Mucosa of gallbladder (tissue), 1 donor: Measurements from ENCODE around the gene ZWILCH. TPM values are rescaled to one million over a fixed set of nuclear protein-coding genes. Genes with fewer than 3 reads are reported as not detected.
"Not testable (repeated sequence)": the region's sequence is repeated elsewhere in the genome, so short reads cannot be mapped to it uniquely, and the experiment has no call there.

Experiments used
- DNase-seq: peaks from one replicate; pipeline ENCODE4 v3.0.0-alpha.2; 2020; ENCODE audit warnings: low spot score
- total RNA-seq: library from RNA; stranded (reverse); gene quantifications from one replicate; pipeline ENCODE4 v1.2.1, GENCODE V29; 2021
- donor health status: DM: no; HTN: no; CAD: no.

The ZWILCH gene
- total RNA-seq, 1 donor from 2014 or later, result 5.3 TPM

DNA sequence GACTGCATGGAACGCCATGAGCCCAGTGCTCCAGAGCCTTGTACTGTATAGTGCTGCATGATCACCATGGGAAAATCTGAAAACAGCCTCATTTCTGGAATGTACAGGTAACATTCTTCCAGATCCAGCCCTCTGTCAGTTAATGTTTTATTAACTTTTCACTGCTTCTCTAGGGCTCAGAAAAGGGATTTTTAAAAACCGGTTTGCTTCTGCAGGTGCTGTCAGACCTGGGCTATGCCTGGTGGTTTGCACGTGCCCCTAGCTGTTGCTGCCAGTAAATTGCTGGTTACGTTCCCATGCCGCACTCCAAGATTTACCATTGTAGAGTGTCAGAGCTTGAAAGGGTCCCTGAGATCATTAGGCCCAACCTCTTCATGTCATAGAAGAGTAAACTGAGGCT lies 16.6 kb upstream of the ZWILCH start:
- no peak for DNase-seq

DNA sequence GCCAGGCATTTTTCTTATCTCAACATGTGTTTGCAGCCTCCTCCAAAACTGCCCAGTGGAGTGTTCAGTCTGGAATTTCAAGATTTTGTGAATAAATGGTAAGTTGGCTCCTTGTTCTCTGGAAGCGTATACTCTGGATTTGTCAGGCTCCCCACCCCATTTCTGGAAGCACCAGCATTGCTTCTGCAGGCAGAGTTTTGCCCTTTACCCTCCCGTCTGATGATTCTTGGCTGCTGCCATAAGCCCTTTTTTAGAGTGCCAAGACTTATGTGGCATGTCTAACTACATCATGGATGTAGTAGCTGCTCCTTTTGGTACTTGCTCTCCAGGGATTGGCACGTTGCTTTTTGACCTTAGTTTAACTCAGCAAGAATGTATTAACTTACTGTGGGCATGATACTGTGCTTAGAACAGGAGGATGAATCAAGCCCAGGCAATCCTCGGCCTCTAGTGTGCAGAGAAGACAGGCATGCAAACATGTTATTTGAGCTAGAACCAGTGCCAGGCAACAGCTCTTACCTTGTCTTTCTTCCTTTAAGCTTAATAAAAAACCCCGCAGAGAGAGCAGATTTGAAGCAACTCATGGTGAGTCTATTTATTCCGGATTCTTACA lies 15.8 kb upstream of the ZWILCH start:
- DNase-seq, result no peak

DNA sequence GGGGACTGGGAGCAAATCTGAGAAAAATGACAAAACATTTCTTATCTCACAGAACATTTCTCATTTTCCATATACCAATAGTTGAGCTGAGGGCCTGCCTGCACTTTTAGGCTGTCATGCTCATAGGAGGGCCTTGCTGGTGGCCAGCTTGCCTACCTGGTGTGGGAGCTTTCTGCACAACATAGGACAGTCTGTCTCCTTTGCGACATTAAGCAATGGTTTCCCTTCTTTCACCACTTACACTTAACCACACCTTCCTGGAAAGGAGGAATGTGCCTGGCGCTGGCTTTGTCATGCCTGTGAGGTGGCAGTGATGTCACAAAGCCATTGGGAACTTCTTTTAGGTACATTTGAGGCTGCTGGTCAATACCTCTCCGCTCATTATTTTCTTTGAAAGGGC lies 13.3 kb upstream of the ZWILCH start:
- DNase-seq, result no peak

DNA sequence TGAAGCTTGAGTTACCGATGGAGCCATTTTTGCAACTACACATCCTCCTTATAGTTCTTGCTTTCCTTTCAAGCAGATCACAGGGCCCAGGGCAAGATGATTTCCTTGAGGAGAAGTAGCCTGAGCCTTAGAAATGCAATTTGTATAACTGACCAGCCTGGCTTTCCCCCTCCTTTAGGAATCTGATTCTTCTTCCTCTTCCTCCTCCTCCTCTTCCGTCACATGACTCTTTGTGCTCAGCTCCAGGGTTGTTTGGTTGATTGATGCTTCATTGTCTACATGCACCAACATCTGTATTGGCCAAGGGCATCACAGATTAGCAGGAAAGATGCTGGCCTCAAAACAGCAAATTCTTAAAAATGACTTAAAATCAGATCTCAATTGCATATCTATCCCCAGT lies 10.9 kb upstream of the ZWILCH start:
- DNase-seq, result no peak

DNA sequence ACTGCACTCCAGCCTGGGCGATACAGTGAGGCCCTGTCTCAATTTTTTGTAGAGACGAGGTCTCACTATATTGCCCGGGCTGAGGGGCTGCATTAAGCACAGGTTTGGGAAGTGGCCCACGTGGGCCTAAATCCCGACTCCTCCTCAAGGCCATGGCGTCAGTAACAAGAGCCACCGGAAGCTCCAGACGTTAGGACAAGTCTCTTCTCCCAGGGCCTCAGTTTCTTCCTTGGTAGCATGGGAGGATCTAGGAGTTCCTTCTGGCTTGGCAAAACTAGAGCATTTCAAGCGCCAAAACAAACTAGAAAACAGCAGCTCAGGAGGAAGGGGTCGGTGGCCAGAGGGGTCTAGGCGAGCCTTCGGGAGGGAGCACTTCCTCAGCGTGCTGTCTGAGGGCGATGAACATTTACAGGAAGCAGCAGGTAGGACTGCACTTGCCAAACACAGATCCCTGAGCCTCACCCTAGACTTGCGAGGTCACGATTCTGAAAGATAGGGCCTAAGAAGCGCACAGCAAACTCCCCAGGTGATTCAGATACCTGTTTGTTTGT lies 8.1 kb upstream of the ZWILCH start:
- DNase-seq, result no peak

DNA sequence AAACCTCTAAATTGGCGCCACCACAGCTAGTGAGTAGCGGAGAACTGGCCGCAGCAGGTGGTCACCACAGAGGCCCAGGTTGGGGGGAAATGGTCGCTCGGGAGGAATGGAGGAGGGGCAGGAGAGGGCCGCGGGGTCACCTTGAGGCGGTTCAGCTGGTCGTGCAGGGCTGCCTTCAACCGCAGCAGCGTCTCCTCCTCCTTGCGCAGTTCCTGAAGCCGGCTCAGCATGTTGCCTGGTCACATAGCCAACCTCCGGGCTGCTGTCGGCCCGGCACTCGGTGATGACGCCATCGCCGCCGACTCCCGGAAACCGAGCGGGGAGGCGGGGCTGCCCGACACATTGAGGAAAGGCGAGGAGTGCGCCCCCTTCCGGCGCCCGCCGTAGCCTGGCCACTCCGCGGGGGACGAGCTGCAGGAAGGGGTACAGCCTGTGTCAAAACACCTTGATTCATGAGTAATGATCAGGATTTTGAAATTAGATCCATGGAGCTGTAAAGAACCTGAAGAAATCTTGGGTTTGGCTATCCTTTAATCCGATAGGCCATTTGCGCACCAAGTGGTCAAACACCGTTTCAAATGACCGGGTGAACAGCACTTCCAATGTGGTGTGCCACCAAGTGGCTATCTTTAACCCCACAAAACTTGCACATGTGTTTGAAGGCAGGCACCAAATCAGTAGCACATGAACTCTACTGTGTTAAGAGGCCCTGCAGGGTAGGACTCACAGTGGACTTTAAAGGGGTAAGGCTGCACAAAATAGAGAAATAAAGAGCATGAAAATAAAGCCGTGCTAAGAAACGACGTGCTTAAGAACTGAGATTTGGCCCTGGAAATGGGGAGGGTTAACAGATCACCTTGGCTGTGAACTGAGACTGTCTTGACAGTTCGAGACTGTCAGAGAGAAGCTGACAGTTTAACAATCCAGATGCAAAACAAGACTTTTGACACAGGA lies 7.3 kb upstream of the ZWILCH start, which contains the start of gene SNAPC5:
Gene SNAPC5 (minus strand): TSS at position 261 of the 954 bp plus-strand sequence. CDS start 31 bp downstream, at position 230.
- DNase-seq, result peak; percentile 96

DNA sequence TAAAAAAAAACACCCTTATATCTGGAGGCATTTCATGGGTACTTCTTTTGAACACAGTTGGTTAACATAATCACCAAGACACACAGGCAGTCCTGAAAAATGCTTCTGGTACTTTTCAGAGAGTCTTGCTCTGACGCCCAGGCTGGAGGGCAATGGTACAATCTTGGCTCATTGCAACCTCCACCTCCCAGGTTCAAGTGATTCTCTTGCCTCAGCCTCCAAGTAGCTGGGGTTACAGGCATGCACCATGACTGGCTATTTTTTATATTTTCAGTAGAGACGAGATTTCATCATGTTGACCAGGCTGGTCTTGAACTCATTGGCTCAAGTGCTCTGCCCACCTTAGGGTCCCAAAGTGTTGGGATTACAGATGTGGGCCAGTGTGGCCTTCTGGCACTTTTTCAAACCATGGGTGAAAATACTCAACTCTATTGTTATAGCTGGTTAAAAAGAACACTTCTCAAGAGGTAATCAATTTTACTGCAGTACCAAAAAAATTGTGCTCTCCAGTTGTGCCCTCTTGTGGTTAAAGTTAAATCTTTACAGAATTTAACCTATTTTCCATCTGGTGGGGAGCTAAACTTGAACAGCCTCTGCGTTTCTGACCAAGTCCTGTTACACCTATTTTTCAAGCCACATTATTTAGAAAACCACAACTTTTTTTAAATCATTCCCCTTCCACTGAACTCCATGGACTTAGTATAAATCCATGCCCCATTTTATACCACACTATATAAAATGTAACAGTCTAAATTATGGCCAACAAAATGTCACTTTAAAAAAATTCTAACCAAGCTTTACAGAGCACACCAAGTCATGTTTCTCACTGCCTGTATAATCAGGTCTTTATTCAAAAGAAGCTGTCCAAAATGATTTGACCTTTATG lies 6.4 kb upstream of the ZWILCH start:
- no peak for DNase-seq

DNA sequence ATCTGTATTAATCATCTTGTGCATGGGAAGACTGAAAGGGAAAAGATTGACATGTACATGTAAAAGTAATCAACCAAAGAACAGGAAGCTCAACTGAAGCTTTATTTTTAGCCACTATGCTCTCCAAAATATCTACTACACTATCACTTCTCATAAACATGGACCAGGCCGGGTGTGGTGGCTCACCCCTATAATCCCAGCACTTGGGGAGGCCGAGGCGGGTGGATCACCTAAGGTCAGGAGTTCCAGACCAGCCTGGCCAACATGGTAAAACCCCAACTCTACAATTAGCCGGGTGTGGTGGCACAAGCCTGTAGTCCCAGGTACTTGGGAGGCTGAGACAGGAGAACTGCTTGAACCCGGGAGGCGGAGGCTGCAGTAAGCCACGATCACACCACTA lies 4.8 kb upstream of the ZWILCH start:
- DNase-seq, result not testable (repeated sequence)

DNA sequence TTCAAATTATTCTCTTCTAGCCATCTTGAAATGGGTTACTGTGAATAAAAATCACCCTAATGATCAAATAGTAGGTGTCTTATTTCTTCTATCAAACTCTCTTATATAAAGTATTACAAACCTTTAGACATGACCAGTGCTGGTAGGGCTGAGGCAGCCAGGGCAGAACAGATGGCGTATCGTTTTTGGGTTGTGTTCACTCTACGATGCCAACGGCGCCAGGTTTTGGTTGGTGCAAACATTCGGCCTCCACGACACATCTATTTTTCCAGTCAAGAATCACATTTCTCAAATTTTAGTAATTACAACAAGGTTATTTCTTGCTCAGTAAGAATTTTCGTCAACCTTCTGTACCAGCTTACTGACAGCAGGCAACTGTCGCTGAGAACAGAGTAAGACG lies 2.6 kb upstream of the ZWILCH start:
- no peak for DNase-seq

DNA sequence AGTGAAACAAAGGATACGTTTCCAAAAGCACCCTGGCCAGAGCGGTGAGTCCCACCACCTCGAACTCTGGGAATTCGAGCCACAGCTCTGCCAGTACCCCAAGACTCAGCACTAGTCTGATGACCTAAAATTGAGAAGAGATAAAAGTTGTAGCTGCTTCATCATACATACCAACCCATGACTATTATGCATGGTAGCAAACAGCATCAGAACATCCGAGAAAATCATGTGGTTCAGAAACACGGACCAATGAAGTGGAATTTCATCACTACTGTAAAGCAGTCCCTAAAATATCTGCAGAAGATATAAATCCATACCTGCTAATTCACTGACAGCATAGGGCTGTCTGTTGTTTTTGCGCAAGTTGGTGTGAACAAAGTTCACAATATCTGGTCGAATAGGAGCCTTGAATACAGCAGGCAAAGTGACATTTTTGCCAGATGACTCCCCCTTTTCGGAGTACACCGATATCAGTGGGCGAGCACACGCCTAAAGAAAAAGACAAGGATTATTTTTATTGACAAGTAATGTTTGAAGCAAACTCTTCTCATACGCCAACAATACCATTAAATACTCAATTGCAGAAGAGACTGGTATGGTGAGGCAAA lies 2.0 kb upstream of the ZWILCH start:
- DNase-seq, result not testable (repeated sequence)

DNA sequence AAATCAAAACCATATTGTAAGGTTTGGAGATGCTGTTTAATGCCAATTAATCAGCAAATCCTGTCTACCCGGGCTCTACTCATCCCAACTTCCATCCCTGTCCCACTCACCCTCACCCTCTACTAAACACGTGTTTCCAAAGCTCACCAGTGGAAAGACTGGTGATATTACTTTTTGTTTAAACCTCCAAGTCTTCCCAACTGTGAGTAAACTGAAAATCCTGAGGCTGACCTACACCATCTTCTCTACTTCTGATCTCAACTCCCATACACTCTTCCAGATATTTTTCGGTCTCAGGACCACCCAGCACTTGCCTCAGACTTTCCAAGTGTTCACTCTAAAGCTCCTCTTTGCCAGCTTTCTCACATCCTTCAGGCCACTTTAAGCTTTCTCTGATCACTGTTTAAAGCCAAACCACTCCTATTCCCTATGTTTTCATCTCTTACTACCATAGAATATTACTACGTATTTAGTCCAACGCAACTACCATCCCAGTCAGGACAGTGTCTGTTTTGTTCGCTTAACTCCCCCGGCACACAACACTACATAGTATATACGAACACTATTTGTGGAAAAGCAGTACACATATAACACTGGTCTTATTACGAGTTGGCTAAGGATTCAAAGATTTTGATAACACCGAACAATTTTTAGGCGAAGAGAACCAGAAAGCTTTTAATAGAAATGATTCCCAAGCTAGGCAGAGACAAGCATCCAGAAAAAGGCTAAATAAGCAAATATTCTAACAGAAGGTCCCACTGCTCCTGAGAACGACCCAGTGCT lies 1.2 kb upstream of the ZWILCH start:
- no peak for DNase-seq

DNA sequence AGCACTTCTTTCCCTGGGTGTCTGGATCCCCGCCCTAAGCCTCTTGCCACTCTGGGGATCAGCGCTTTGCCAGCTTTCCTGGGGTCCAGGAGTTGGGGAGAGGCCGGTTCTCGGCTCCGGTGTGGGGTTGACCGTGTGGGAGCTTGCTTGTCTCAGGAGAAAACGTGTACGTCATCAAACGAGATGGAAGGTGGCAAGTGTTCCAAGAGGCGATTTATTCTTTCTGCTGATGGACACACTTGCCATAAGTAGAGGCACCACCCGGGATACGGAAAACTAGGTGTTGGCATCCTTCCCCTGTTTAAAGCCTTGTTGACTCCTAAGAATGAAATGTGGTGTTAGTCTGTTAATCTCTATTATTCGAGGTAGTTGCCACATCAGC lies 295 bp downstream of the ZWILCH start:
- DNase-seq, result no peak

DNA sequence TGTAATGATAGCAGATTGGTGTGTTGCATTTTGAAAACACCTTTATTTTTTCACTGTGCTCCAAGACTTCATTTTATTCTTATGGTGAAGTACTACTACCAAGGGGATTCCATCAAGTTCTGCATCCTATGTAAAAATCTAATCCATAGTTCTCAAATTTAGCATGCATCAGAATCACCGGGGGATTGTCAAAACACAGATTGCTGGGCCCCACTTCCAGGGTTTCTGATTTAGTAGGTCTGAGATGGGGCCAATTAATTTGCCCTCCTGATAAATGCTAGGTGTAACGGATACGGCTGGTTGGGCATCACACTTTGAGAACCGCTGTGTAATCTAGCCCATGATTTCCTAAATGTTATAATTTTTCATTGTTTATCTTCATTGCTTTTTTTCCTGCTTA lies 692 bp downstream of the ZWILCH start:
- DNase-seq, result no peak

DNA sequence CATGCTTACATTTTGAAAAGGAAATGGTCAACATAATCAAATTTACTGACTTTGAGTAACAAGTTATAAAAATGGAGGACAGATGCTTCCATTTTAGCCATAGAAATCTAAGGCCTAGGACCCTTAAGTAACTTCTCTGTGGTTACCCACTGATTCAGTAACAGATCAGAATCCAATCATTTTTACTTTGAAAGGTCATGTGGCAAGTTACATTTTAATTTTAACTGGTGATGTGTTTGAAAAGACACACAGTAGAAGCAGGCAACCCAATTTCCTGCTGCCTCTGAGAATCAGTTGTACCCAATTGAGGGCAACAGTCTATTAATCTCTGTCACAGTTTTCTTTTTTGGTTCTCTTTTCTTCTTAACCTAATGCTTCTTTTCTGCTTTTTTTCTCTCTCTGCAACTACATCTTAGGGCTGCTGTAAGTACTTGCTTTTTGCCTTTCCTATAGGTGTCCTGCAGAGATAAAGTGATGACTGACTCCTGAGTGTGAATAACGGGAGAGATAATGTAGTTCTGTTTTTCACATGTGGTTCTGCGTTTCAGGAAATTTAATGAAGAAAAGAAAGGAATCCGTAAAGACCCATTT lies 3.3 kb downstream of the ZWILCH start:
- no peak for DNase-seq

DNA sequence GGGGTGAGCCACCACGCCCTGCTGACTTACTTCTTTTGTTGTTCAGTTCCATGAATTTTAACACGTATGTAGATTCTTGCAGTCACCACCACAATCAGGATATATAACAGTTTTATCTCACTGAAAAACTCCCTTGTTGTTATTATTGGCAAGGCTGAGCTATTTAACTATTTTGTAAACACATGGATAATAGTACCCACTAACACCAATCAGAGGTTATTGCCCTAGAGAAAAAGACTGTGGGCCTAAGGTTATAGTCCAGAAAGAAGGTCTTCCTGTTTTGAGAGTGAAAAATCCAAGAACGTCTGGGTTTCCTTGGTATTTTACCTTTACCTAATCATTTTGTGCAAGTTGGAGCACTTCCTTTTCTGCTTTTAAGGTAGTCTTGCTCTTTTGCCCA lies 9.5 kb downstream of the ZWILCH start:
- DNase-seq, result no peak

DNA sequence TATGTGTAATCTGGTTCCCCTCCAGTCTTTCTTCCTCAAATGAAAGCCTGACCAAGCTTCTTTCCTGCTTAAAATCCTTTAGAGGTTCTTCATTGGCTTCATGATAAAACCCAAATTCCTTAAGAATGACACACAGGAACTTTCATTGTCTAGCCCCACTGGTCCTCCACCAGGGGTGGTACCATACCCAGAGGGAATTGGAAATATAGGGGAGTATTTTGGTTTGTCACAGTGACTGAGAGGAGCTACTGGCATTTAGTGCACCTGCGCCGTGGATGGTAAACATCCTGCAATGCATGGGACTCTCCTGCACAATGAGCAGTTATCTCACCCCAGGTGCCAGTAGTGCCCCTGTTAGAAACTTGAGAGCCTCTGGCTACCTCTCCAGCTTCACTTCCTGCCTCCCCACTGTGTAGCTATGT lies 10.8 kb downstream of the ZWILCH start:
- no peak for DNase-seq

DNA sequence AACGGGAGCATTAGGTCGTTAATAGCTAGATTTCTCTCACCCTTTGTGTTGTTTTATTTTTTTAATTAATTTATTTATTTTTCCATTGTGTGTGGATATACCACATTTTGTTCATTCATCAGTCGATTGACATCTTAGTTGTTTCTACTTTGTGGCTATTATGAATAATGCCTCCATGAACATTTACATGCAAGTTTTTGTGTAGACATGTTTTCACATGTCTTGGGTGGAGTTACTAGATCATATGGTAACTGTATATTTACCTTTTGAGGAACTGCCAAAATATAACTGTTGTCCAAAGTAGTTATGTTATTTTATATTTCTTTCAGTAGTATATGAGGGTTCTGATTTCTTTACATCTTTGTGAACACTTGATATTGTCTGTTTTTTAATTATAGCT lies 18.8 kb downstream of the ZWILCH start:
- no peak for DNase-seq

DNA sequence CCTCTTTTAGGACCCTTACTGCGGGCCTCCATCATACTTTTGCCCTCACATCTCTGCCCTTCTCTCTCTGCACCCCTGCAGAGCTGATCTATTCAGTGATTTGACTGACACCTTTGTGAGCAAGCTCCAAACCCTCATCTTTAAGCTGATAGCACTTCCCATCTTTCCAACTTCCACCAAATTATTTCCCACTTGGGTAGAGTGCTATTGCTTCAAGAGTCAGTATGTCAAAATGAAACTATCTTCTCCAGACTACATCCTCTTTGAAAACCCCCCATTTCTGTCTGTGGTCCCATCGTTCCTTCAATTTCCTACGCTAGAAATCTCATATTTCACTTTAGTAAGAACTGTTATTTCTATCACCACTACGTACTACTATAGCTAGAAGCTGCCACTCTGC lies 19.7 kb downstream of the ZWILCH start:
- no peak for DNase-seq

DNA sequence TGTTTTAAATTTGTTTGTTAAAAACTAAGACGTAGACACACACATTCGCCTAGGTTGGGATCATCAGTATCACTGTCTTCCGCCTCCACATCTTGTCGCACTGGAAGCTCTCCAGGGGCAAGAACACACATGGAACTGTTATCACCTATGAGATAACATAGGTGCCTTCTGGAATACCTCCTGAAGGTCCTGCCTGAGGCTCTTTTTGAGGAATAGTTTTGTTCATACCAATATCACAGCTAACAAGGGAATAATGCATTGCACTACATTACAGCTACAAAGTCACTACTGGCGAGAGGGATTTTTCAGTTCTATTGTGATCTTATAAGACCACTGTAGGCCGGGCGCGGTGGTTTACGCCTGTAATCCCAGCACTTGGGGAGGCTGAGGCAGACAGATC lies 29.9 kb downstream of the ZWILCH start:
- DNase-seq, result no peak

DNA sequence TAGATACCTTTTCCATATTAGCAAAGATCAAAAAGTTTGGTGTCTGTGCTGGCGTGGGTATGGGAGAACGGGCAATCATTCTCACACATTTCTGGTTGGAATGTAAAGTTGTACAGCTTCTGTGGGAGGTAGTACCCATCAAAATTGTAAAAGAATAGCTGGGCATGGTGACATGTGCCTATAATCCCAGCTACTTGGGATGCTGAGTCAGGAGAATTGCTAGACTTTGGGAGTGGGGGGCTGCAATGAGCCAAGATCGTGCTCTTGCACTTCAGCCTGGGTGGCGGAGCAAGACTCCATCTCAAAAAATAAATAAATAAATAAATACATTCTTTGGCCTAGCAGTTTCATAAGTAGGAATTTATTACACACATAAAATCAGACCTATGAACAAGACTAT lies 37.8 kb downstream of the ZWILCH start:
- no peak for DNase-seq
